ENCODE results near the gene E2F3. TPM values are rescaled to one million over a fixed set of nuclear protein-coding genes. Genes with fewer than 3 reads are reported as not detected.

E2F3 gene
- total RNA-seq, 1 experiment from 2014 or later = 35.7 TPM

- Histone ChIP-seq H2BK12ac (ENCODE audit: insufficient read length, low read depth, low read length) (no peak overlapping the region), H2BK20ac (ENCODE audit: low read depth, low read length, poor library complexity, severe bottlenecking) (no peak overlapping the region), H3K56ac (ENCODE audit: insufficient read length, low read depth, low read length) (no peak overlapping the region), H4K20me1 (ENCODE audit: control insufficient read depth, insufficient read depth, insufficient read length) (no peaks in the 10 kb centered on the region), H3T11ph (ENCODE audit: low read length) (no peak overlapping the region), H3K4me2 (ENCODE audit: insufficient read depth, insufficient read length, low read length) (no peak overlapping the region), H2BK15ac (ENCODE audit: low read depth, low read length) (no peak overlapping the region), H3K27ac (ENCODE audit: insufficient read length, low read depth, low read length) (no peak overlapping the region), H4K8ac (replicated peaks; ENCODE audit: insufficient read length, low read depth, low read length) (no peak overlapping the region), H2BK5ac (ENCODE audit: insufficient read length, low read length) (no peak overlapping the region), H2BK120ac (ENCODE audit: low read depth, low read length, poor library complexity, severe bottlenecking) (no peak overlapping the region), H3K18ac (ENCODE audit: insufficient read length, low read depth, low read length) (no peak overlapping the region), H3K27me3 (ENCODE audit: insufficient read depth, low read length) (no peaks in the 10 kb centered on the region), H4K91ac (ENCODE audit: insufficient read length, low read depth, low read length) (no peak overlapping the region), H2AK5ac (ENCODE audit: insufficient read length, low read length) (no peak overlapping the region), H3K23me2 (ENCODE audit: insufficient read length, low read depth, low read length, poor library complexity, severe bottlenecking) (no peaks in the 10 kb centered on the region), H3K9me3 (ENCODE audit: control insufficient read depth, low read depth, low read length) (no peaks in the 10 kb centered on the region), H3K4ac (ENCODE audit: low read depth, low read length) (no peak overlapping the region), H4K5ac (ENCODE audit: insufficient read length, low read depth, low read length) (no peak overlapping the region), H3K4me1 (ENCODE audit: insufficient read depth, low read length) (no peaks in the 10 kb centered on the region), H2AFZ (ENCODE audit: low read length) (no peak overlapping the region), H3K23ac (ENCODE audit: insufficient read length, low read depth, low read length) (no peak overlapping the region), H3K14ac (ENCODE audit: insufficient read depth, low read length) (no peak overlapping the region), H3K9ac (ENCODE audit: extremely low read depth, insufficient read length, low read length) (no peak overlapping the region), H3K79me1 (ENCODE audit: insufficient read depth, low read depth, low read length, poor library complexity, severe bottlenecking) (peaks cover 7% of the 10 kb centered on the region), H3K79me2 (ENCODE audit: insufficient read depth, low read length) (peaks cover 2% of the 10 kb centered on the region; the same call in 1 of the 2 replicates)
- no peaks in the 10 kb centered on the region for H3K9me3 Mint-ChIP-seq
- DNase-seq = no peak
- H3K27ac Mint-ChIP-seq = peak overlapping the region in 1 of 3 experiments; percentile 57; a peak in 2 of 7 replicates
- no peak overlapping the region for H3K4me3 Mint-ChIP-seq
- peaks cover 16 to 27% (median 26%) of the 10 kb centered on the region in 3 experiments; a peak in 6 of 7 replicates for H3K36me3 Mint-ChIP-seq (ENCODE audit: insufficient read depth in 1 of 3, low read depth in 3 of 3)
- H3K4me1 Mint-ChIP-seq = peaks cover 0 to 7% of the 10 kb centered on the region in 2 experiments; a peak in 3 of 4 replicates
- no peaks in the 10 kb centered on the region for H3K27me3 Mint-ChIP-seq (ENCODE audit: low read depth)
- no CpG with 5 or more reads among the region's 6 CpGs for WGBS (ENCODE audit: extremely low coverage, insufficient read length, low lambda C conversion rate)
- TF ChIP-seq CTCF (conservative IDR thresholded peaks at IDR 0.05) = no peak
These were observed 74.9 kb downstream of the E2F3 start for GRCh38 chr6:20476501-20477043.

Data from H9 (cell line).